ENCODE measurements around the gene PBX4.
"Not testable (repeated sequence)": the region's sequence is repeated elsewhere in the genome, so short reads cannot be mapped to it uniquely, and the experiment has no call there.

Gene PBX4

DNA sequence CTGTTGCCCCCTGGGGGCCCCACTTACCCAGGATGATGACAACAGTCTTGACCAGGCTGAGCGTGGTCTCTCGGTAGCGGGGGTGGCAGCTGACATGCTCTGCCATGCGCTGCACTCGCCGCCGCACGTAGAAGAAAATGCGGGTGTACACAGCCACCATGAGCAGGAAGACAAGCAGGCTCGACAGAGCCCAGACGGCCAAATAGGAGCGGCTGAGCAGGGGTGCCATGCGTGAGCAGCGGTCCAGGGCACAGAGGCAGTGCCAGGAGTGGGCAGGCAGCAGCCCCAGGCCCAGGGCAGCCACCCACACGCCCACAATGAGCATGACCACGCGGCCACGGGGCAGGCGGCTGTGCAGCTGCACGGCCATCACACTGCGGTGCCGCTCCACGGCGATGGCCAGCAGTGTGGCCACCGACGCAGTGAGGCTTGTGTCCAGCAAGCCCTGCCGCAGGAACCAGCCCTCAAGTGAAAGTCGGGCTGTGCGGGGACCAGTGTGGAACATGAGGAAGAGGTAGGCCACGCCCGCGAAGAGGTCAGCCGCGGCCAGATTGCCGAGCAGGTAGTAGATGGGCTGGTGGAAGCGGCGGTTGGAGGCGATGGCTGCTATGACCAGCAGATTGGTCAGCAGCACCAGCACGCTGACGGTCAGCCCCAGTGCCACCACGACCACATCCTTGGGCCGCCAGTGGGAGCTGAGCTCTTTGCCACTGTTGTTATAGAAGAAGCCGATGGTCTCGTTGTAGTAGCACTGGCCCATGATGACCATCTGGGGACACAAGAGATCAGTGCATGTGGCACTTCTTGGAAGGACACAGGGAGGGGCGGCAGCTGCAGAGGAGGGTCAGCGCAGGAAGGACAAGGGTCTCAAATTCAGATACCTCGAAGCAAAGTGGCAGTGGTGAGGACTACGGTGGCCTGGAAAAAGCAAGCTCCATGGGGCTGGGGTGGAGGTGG lies 8.3 kb upstream of the PBX4 start:
- DNase-seq, result no peak

DNA sequence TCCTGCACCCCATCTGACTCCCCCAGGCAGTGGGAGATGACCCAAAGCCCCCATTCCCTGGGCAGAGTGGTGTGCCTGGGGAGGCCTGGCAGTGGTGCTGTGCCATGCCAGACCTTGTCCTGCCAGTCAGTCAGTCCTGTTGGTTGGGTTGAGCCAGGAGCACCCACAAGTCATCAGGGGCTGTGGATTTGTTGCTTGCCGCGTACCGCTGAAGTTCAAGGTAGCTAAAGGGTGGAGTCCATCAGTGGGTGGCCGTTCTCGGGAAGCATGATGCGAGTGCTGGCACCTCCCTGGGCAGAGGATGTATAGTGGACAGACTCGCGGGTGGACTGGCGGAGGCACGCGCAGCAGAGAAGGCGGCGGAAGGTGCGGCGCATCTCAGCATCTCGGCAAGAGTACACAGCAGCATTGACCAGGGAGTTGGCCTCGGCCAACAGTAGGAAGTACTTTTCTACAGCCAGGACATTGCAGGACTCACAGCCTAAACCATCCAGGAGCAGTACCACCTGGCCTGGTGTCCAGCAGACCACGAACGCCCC lies 5.6 kb upstream of the PBX4 start:
- no peak for DNase-seq

DNA sequence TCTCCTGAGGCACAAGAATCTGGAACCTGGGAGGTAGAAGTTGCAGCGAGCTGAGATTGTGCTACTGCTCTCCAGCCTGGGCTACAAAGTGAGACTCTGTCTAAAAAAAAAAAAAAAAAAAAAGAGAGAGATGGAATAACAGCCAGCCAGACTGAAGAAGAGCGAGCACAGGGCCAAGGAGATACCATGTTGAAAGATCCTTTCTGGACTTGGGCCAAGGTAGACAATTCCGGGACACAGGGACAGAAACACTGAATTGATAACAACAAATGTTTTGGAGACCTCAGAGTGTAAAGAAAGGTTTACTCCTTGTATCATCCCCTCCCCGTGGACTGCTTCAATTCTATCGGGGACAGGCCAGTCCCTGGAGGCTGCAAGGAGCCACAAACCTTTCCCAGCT lies 4.9 kb upstream of the PBX4 start:
- no peak for DNase-seq

DNA sequence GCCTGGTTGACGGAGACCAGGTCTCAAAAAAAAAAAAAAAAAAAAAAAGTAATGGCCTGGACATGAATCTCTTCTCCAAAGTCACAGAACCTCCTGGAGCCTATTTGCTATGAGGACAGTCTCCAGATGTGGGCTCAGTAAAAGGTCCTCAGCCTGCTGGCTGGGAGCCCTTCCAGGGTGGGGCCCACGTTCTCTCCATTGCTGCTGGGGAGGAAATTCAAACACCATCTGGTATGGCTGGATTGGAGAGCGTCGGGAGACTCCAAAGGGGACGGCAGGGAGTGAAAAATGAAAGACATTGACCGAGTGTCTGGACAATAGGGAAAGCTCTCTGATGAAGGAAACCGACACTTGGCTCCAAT lies 1.3 kb upstream of the PBX4 start:
- DNase-seq, result no peak

DNA sequence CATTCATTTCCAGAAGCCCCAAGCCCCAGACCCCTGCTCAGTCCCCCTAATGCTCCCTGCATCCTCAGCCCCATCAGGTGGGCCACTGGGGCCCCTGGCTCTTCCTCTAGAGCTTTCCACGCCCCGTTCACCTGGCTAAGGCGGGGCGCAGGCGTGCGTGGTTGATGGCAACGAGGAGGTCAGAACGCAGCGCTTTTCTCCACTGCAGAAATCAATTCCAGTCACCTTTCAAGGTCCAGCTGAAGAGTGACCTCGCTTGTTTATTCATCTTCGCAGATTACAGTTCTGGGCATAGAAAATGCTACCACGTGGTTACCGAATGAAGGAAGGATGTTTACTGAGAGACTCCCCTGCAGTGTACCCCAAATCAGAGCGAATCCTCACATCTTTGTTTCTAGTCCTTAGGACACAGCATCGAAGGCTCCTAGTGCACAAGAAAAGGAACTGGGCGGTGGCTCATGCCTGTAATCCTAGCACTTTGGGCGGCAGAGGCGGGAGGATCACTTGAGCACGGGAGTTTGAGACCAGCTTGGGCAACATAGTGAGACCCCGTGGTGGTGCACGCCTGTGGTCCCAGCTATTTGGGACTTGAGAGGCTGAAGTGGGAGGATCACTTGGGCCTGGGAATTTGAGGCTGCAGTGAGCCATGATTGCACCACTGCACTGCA lies 828 bp upstream of the PBX4 start:
- no peak for DNase-seq

DNA sequence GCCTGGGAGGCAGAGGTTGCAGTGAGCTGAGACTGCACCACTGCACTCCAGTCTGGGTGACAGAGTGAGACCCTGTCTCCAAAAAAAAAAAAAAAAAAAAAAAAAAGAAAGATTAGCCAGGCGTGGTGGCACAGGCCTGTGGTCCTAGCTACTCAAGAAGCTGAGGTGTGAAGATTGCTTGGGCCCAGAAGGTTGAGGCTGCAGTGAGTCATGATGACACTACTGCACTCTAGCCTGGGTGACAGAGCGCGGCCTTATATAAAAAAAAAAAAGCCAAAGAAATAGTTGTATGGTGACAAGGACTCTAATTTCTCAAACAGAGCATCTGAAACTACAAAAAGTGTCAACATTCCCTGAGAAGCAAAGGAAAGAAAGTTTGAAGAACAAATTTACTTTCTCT lies 3.4 kb downstream of the PBX4 start:
- no peak for DNase-seq

DNA sequence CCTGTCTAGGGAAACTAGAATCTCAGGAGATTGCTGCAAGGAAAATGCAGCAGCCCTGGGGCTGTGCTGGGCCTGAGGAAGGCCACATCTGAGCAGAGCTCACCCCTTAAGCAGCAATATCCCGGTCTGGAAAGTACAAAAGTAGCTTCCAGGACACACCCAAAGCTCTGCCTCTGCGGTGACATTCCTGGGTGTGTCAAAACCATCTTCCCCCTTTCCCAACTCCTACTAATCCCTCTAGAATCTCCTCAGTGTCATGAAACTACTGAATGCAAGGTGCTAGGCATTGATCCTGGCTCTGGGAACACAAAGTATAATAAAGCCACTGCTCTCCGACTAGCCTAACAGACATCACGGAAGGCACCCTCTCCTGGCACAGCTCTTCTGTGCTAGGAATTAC lies 5.0 kb downstream of the PBX4 start:
- no peak for DNase-seq

DNA sequence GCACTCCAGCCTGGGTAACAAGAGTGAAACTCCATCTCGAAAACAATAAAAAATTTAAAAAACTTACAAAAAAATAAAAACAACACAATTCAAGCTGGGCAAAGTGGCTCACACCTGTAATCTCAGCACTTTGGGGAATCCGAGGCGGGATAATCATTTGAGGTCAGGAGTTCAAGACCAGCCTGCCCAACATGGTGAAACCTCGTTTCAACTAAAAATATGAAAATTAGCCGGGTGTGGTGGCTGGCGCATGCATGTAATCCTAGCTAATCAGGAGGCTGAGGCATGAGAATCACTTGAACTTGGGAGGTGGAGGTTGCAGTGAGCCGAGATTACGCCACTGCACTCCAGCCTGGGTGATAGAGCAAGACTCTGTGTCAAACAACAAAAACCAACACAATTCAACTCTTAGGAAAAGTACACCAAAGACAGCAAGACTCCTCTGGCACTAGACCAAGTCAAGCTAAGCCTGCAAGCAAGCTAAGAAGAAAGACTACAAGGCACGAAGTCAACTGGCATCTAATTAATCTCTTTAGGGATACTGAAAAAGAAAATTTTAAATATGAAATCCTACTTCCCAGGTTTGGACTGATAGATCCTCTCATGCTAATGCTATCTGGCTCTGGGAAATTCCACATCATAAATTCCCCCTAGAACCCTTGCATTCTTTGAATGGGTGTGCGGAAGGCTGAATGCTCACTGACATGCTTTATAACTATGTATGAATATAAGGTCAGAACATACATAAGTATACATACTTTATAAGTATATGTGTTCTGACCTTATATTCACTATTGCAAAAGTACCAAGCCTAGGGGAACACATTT lies 7.9 kb downstream of the PBX4 start:
- DNase-seq, result no peak

DNA sequence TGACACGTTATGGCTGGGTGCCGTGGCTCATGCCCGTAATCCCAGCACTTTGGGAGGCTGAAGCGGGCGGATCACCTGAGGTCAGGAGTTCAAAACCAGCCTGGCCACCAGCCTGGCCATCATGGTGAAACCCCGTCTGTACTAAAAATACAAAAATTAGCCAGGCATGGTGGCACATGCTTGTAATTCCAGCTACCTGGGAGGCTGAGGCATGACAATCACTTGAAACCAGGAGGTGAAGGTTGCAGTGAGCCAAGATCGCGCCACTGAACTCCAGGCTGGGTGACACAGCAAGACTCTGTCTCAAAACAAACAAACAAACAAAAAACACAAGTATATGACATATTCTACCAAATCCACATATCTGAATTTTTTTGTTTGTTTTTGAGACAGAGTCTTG lies 11.8 kb downstream of the PBX4 start:
- not testable (repeated sequence) for DNase-seq

DNA sequence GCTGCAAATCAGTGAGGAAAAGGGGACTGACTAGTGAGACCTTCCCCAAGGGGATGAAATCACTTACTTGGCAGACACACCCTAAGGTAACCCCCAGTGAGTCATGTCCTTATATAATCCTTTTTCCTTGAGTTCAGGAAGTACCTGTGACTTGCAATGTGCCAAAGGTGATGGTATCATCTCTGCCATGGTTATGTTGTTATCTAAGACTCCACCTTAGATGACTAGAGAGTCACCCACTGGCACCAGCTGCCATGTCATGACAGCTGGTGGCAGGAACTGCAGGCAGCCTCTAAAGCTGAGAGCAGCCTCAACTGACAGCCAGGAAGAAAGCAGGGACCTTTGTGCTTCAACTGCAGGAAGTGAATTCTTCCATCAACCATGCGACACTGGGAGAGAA lies 12.5 kb downstream of the PBX4 start:
- no peak for DNase-seq

DNA sequence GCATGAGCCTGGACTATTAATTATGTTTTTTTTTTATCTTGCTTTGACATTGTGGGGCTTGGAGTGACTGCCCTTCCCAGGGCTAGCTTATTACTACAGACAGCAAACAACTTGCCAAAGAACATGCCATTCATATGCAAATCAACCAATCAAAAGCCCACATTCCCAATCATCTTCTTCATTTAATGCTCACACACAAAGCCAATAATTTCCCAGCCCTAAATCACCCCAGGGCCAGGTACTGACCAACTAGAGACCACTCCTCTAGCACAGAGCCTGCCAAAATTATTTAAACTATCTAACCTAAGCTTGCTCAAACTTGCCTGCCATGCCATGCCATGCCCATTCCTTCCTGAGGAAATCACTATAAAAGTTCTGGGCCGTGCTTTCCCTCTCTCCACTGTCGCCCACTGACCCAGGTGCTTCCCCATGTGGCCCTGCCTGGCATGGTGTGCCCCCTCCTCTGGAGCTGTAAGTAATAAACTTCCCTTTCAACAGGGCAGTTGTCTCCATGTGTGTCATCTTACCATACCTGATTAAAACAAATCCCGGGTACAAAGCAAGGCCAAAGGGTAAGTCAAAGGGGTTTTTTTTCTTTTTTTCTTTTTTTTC lies 15.7 kb downstream of the PBX4 start:
- DNase-seq, result no peak

DNA sequence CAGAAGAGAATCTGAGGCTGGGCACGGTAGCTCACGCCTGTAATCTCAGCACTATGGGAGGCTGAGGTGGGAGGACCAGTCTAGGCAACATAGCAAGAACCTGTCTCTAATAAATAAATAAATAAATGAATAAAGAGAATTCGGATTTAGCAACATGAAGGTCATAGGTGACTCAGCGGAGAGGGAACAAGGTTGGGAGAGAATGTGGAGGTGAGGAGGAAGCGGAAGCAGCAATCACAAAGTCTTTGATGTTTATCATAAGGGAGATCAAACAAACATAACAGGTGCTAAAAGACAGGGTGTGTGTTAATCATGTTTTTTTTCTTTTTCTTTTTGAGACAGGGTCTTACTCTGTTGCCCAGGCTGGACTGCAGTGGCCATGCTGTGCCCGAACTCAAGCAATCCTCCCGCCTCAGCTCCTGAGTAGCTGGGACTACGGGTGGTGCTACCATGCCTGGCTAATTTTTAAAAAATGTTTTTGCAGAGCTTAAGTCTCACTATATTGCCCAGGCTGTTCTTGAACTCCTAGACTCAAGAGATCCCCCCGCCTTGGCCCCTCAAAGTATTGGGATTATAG lies 16.3 kb downstream of the PBX4 start:
- no peak for DNase-seq

DNA sequence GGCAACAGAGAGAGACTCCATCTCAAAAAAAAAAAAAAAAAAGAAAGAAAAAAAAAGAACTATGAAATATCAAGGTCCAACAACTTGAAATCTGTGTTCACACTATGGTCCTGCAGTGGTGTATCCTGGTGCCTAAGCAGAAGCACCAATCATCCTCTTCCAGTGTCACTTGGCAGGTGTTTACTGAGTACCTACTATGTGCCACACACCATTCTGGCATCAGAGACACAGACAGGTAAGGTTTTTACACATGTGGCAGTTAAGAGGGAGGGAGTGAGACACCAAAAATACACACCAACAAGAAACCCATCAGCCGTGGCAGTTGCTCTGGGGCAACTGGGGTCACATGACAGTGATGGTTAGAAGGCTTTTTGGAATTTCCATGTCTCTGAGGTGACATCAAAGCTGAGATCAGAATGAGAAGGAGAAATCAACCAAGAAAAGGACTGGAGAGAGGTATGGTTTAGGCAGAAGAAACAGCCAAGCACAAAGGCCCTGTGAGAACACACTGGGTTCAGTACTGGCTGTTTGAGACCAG lies 17.6 kb downstream of the PBX4 start:
- DNase-seq, result no peak

DNA sequence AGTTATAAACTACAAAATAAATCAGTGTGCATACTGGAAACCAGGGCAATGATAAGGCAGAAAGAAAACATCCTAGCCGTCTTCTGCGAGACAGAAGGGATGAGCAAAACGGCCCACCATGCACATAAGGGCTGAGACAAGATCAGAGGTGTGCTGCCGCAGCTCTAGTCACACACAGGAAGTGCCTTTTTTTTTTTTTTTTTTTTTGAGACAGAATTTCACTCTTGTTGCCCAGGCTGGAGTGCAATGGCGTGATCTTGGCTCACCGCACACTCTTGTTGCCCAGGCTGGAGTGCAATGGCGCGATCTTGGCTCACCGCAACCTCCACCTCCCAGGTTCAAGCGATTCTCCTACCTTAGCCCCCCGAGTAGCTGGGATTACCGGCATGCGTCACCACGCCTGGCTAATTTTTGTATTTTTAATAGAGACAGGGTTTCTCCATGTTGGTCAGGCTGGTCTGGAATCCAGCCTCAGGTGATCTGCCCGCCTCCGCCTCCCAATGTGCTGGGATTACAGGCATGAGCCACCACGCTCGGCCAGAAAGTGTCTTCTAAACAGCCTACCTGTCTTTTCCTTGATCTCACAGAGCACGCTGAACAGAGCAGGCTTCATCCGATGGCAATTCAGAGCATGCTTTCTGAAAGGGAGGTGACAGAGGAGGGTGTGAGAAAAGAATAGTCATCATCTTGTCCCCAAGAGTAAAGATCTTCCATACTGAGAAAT lies 19.6 kb downstream of the PBX4 start:
- peak; percentile 54 for DNase-seq

DNA sequence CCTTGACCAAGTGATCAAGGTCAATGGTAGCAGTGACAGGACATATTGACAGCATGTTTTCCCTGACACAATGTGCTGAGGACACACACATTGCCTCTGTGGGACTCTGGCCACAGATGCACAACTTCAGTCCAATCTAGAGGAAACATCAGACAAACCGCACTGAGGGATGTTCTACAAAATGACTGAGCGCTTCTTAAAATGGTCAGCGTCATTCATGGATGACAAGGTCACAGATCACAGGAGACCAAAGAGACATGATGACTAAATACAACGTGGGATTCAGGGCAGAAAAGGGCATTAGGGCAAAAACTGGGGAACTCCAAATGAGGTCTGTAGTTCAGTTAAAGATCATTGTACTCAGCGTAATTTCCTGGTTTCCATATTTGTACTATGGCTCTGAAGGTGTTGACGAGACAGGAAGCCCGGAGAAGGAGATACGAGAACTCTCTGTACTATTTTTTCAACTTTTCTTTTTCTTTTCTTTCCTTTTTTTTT lies 20.6 kb downstream of the PBX4 start:
- DNase-seq, result peak; percentile 24

DNA sequence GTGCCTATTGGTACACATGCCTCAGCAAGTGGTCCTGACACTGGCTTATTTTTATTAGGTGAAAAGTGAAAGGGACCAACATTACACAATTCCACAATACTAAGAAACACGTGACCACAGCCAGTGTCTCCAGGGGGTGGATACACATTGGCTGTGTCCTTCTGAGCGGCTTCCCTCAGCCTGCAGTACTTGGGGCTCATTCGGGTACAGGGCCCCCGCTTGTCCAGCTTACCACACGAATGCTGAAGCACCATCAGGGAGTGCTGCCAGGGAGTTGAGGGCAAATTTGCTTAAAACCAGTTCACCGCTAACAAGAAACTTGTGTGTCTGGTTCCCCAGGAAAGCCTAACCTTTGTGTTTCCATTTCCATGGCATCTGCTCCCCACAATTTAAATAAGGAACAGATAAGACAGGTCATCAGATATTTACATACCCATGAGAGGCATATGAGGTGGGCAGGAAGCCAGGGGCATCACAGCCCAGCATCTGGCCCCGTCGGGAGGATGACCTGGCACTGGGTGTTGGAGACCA lies 23.3 kb downstream of the PBX4 start:
- no peak for DNase-seq

DNA sequence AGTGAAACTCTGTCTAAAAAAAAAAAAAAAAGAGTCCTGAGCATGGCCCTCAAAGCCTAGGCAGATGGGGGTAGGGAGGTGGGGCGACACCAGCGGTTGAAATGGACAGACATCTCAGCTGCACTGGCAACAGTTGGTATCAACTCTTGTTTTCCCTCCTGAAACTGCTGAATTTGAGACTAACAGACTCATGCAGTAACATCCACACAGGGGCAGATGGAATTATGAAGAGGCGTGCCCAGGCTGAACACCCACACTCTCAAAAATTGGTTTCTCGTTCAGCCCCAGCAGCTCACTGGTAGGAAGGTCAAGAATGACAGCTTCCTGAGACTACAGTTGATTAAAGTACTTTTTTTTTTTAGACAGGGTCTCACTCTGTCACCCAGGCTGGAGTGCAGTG lies 24.1 kb downstream of the PBX4 start:
- no peak for DNase-seq

DNA sequence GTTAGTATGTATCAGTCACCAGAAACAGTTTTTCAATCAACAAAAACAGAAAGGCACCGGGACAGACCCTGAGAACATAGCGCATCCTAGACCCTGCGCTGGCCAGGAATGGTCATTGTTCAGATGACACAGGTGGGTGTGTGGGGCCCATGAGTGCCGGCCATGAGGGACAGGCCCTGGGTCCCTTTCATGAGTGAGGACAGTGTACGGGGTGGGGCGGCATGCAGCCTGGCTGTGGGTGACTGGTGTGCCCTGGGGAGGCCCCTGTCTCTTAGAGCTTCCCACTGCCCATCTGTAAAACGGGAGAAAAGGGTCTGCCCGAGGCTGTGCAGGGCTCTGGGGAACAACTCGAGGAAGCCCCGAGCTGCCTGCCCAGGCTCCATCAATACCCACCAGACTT lies 25.8 kb downstream of the PBX4 start:
- DNase-seq, result no peak

DNA sequence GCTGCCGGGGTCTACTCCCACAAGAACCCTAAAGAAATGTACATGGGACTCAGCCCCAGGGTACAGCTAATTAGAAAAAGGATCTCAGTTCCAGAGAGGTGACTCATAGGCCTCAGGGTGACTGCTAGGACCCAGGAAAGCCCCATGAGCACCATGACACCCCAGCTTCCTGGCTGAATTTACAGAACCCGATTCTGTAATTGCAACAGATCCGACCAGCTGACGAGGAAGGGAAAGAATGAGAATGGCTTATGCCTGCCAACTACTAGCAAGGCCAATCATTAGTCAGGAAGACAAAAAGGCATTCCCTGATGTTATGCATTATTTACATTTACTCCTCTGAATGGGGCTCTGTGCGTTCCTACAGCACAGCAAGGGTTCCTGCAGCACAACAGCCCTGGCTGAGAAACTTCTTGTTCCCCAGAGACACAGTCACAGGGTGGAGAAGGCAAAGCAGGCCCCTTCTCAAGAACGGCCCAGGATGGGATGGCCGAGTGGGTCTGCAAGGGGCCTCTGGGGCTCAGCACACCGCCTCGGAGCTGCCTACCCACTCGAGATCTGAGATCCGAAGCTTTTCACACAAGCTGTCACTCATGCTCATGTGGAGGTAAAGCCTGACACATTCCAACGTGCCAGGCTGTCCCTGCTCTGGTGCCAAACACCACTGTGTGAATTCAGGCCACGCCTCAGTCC lies 27.2 kb downstream of the PBX4 start:
- peak; percentile 63 for DNase-seq

DNA sequence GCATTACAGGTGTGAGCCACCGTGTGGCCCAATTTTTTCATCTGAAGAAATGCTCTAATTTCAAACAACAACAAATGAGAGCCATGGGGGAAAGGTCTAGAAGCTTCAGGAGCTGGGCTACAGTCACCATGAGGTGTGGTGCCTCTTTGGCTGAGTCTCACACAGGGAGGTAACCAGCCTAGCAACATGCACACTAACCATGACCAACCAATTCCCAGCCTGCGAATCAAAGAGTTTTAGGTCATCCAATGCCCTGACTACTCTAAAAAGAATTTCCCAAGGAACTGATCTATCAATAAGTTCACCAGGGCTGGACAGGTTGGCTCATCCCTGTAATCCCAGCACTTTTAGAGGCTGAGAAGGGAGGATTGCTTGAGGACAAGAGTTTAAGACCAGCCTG lies 29.9 kb downstream of the PBX4 start:
- DNase-seq, result no peak

All from activated naive CD4-positive, alpha-beta T cell treated with anti-CD3 and anti-CD28 coated beads, Interleukin-2, amount 50 U/mL, for 16 hours (primary cell).